SK-N-SH (cell line): ENCODE results near the gene ANKRD31.
"Not testable (repeated sequence)": the region's sequence is repeated elsewhere in the genome, so short reads cannot be mapped to it uniquely, and the experiment has no call there.

ENCODE experiments used
- CTCF ChIP-seq: fragments of 200-600 bp; sonication (generic); IDR thresholded peaks from 2 replicates; pipeline ENCODE4 v1.6.1; 2017; ENCODE audit warnings: antibody characterized with exemption, mild to moderate bottlenecking, moderate library complexity
- ELF1 ChIP-seq: IDR thresholded peaks from 2 replicates; pipeline ENCODE4 v1.4.0; 2012
- EP300 ChIP-seq, 2 experiments: IDR thresholded peaks; 2 replicates each; pipeline versions ENCODE4 v1.4.0 to v1.6.1; 2012; ENCODE audit warnings: borderline replicate concordance in 1 of 2, low read depth in 1 of 2, low read length in 1 of 2
- EZH2phosphoT487 ChIP-seq: fragments of 200-600 bp; sonication (generic); IDR thresholded peaks from 2 replicates; pipeline ENCODE4 v1.6.1; 2017; ENCODE audit warnings: low read depth, mixed run types, mild to moderate bottlenecking, antibody characterized with exemption, moderate library complexity, borderline replicate concordance
- FOSL2 ChIP-seq: IDR thresholded peaks from 2 replicates; pipeline ENCODE4 v1.4.0; 2012; ENCODE audit warnings: low read depth, mild to moderate bottlenecking, moderate library complexity, borderline replicate concordance
- NFIC ChIP-seq: IDR thresholded peaks from 2 replicates; pipeline ENCODE4 v1.4.0; 2012; ENCODE audit warnings: borderline replicate concordance
- POLR2AphosphoS5 ChIP-seq: IDR thresholded peaks from 2 replicates; pipeline ENCODE4 v1.6.1; 2012; ENCODE audit warnings: low read depth, low read length
- RCOR1 ChIP-seq: fragments of 150-350 bp; IDR thresholded peaks from 2 replicates; pipeline ENCODE4 v1.6.1; 2017; ENCODE audit warnings: antibody characterized with exemption, low read length
- RFX5 ChIP-seq: IDR thresholded peaks from 2 replicates; pipeline ENCODE4 v1.6.1; 2012; ENCODE audit warnings: mild to moderate bottlenecking, improper control_type of control experiment, low read length
- SIN3A ChIP-seq: IDR thresholded peaks from 2 replicates; pipeline ENCODE4 v1.6.1; 2012; ENCODE audit warnings: low read depth, mild to moderate bottlenecking, low read length, moderate library complexity, borderline replicate concordance
- SMC3 ChIP-seq: IDR thresholded peaks from 2 replicates; pipeline ENCODE4 v1.6.1; 2012; ENCODE audit warnings: low read depth, low read length, improper control_type of control experiment

- TF ChIP-seq CTCF; SMC3; POLR2AphosphoS5; ELF1; EZH2phosphoT487; RFX5; EP300 (IDR thresholded peaks at IDR 0.05; ENCODE audit: borderline replicate concordance in 1 of 2, low read depth in 1 of 2, low read length in 1 of 2); RCOR1; SIN3A; FOSL2; NFIC: not testable (repeated sequence)
Measured at GRCh38 chr5:75220787-75221186, 15.9 kb downstream of the ANKRD31 start.
